Nephron progenitor cell (in vitro differentiated cells): ENCODE results near the gene MAEA.

Experiments
- DNase-seq: peaks from one replicate; pipeline ENCODE4 v3.0.0; 2021
- H3K27ac Mint-ChIP-seq: 2 replicates; pipeline ENCODE4 v1.8.0; 2021; ENCODE audit warnings: mild to moderate bottlenecking, moderate library complexity, mixed read lengths
- H3K27me3 Mint-ChIP-seq: 2 replicates; pipeline ENCODE4 v1.8.0; 2021; ENCODE audit warnings: mild to moderate bottlenecking, low read depth, mixed read lengths; ENCODE audit not compliant: poor library complexity
- H3K36me3 Mint-ChIP-seq: 2 replicates; pipeline ENCODE4 v1.8.0; 2021; ENCODE audit warnings: low read depth, mixed read lengths
- H3K4me1 Mint-ChIP-seq: 2 replicates; pipeline ENCODE4 v1.8.0; 2021; ENCODE audit warnings: mixed read lengths
- H3K4me3 Mint-ChIP-seq: 2 replicates; pipeline ENCODE4 v1.8.0; 2021; ENCODE audit warnings: mild to moderate bottlenecking, moderate library complexity, mixed read lengths
- H3K9me3 Mint-ChIP-seq: 2 replicates; pipeline ENCODE4 v1.8.0; 2021; ENCODE audit warnings: mild to moderate bottlenecking, moderate library complexity, mixed read lengths
- TF ChIP-seq, protein P1 (sequence below): fragments of 200-600 bp; sonication (generic); IDR thresholded peaks from 2 replicates; pipeline ENCODE4 v1.5.0; 2021; ENCODE audit warnings: antibody characterized with exemption

MAEA gene

DNA sequence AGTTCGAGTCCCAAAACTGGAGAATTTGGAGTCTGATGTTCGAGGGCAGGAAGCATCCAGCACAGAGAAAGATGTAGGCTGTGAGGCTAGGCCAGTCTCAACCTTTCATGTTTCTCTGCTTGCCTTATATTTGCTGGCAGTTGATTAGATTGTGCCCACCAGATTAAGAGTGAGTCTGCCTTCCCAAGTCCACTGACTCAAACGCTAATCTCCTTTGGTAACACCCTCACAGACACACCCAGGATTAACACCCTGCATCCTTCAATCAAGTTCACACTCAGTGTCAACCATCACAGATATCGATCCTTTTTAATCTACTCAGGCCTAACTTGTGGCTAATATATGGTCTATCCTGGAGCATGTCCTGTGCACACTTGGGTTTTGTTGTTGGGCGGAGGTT, 18.0 kb upstream of the MAEA start:
- peaks cover 11% of the 10 kb centered on the region for H3K36me3 Mint-ChIP-seq
- H3K27me3 Mint-ChIP-seq: peaks cover 5% of the 10 kb centered on the region
- TF ChIP-seq, protein P1, sequence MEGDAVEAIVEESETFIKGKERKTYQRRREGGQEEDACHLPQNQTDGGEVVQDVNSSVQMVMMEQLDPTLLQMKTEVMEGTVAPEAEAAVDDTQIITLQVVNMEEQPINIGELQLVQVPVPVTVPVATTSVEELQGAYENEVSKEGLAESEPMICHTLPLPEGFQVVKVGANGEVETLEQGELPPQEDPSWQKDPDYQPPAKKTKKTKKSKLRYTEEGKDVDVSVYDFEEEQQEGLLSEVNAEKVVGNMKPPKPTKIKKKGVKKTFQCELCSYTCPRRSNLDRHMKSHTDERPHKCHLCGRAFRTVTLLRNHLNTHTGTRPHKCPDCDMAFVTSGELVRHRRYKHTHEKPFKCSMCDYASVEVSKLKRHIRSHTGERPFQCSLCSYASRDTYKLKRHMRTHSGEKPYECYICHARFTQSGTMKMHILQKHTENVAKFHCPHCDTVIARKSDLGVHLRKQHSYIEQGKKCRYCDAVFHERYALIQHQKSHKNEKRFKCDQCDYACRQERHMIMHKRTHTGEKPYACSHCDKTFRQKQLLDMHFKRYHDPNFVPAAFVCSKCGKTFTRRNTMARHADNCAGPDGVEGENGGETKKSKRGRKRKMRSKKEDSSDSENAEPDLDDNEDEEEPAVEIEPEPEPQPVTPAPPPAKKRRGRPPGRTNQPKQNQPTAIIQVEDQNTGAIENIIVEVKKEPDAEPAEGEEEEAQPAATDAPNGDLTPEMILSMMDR: no peak
- H3K4me3 Mint-ChIP-seq: no peak overlapping the region
- no peak overlapping the region for H3K27ac Mint-ChIP-seq
- no peak for DNase-seq
- H3K4me1 Mint-ChIP-seq: no peaks in the 10 kb centered on the region
- peaks cover 48% of the 10 kb centered on the region for H3K9me3 Mint-ChIP-seq

DNA sequence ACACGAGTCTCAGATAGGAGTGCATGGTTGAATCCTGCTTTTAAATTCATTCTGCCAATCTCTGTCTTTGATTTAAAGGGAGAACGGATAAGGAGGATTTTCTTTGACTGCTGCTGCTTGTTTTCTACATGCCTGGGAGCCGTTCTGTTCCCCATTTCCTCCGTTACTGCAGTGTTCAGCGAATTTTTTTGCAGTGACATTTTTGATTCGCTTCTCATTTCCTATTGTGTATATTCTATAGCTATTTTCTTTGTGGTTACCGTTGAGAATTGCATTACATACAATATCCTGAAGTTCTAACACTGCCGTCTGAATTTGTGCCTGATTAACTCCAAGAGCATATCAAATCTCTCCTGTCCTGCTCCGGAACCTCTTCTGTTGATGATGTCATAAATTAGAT, 14.8 kb upstream of the MAEA start:
- Mint-ChIP-seq H3K9me3 (peaks cover 41% of the 10 kb centered on the region), H3K27ac (no peak overlapping the region), H3K36me3 (peaks cover 11% of the 10 kb centered on the region), H3K4me1 (no peaks in the 10 kb centered on the region), H3K4me3 (no peak overlapping the region), H3K27me3 (peaks cover 9% of the 10 kb centered on the region)
- DNase-seq: no peak
- TF ChIP-seq, protein P1: no peak

DNA sequence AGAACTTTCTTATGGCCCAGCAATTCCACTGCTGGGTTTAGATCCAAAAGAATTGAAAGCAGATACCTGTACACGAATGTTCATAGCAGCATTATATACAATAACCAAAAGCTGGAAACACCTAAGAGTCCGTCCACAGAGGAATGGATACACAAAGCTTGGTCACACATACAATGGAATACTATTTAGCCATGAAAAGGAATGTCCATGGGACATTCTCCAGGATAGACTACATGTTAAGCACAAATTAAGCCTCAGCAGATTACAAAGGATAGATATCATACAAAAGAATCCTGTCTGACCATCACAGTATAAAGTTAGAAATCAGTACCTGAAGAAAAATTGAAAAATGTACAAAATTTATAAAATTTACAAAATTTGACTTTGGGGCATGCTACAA, 12.7 kb upstream of the MAEA start:
- Mint-ChIP-seq H3K9me3 (peaks cover 39% of the 10 kb centered on the region), H3K36me3 (peaks cover 6% of the 10 kb centered on the region), H3K4me1 (no peaks in the 10 kb centered on the region), H3K27me3 (peaks cover 20% of the 10 kb centered on the region), H3K4me3 (no peak overlapping the region), H3K27ac (no peak overlapping the region)
- DNase-seq: no peak
- TF ChIP-seq, protein P1: no peak

DNA sequence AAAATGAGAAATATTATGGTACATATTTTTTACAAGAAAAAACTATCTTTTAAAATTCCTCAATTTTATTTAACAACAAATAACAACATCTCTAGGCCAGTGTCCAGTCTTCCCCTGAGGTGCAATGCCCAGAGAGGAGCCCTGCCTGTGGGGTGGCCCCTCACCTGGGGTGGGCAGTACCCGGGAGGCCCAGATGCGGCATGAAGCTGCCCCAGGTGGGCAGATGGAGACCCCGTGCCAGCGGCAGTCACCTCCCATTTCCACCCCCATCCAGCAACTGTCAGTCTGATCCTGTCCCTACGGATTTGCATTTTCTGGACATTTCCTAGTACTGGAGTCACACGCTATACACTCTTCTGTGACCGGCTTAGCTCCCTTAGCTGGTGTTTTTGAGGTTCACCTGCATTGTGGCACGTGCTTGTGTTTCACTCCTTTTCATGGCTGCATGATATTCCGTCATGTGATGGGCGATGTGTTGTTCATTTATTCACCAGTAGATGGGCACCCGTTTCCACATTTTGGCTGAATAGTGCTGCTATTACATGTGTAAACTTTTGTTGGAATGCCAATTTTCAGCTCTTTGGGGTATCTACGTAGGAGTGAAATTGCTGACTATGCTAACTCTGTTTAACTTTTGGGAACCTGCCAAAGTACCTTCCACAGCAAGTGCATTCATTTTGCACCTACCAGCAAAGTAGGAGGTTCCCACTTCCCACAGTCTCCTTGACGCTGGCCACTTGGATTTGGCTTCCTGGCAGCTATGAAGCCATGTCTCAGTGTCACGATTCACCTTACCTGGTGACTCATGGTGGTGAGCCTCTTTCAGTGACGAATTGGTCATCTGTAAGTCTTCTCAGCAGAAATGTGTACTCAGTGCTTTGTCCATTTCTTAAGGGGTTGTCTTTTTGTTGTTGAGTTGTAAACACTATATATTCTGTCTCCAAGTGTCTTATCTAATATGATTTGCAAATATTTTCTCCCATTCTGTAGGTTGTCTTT, 11.7 kb upstream of the MAEA start:
- H3K4me3 Mint-ChIP-seq: no peak overlapping the region
- peaks cover 25% of the 10 kb centered on the region for H3K27me3 Mint-ChIP-seq
- peaks cover 46% of the 10 kb centered on the region for H3K9me3 Mint-ChIP-seq
- DNase-seq: no peak
- no peaks in the 10 kb centered on the region for H3K4me1 Mint-ChIP-seq
- no peak overlapping the region for H3K27ac Mint-ChIP-seq
- TF ChIP-seq, protein P1: no peak
- H3K36me3 Mint-ChIP-seq: peaks cover 6% of the 10 kb centered on the region

DNA sequence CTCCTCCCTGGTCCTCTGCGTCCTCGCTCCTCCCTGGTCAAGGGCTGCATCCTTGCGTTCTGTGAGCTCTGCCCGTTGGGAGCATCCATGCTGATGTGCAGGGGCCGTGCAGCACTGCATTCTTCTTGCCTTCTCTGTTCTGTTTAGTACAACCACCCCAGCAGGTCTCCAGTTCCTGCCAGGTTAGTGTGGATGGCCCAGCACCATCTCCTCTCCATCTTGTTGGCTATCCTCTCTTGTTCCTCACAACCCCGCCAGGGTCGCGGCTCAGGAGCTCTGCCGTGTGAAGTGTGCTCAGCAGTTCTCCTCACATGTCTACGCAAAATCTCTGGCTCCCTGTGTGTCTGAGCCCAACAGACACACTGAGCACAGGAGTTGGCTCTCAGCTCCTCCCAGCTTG, 10.4 kb upstream of the MAEA start:
- Mint-ChIP-seq H3K9me3 (peaks cover 46% of the 10 kb centered on the region), H3K27me3 (peaks cover 25% of the 10 kb centered on the region), H3K27ac (no peak overlapping the region), H3K4me3 (no peak overlapping the region), H3K36me3 (peaks cover 6% of the 10 kb centered on the region), H3K4me1 (no peaks in the 10 kb centered on the region)
- TF ChIP-seq, protein P1: no peak
- no peak for DNase-seq

DNA sequence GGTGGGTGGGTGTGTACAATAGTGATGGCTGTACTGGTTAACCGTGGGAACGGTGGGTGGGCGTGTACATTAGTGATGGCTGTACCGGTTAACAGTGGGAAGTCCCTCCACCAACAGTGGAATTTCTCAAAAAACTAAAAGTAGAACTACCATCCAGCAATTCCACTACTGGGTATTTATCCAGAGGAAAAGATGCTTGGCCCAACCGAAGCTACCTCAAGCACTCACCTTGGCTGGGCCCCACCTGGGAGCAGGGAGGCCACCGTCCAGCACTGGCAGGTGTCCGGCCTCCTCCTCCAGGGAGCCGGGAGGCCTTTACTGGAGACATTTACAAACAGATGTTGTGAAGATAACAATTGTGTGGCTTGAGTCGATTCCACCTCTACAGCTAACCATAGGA, 6.0 kb upstream of the MAEA start:
- TF ChIP-seq, protein P1: no peak
- Mint-ChIP-seq H3K9me3 (peaks cover 46% of the 10 kb centered on the region), H3K36me3 (peaks cover 5% of the 10 kb centered on the region), H3K27ac (no peak overlapping the region), H3K27me3 (peaks cover 32% of the 10 kb centered on the region), H3K4me3 (no peak overlapping the region), H3K4me1 (peaks cover 6% of the 10 kb centered on the region)
- DNase-seq: no peak
